ENCODE measurements around the gene PHLPP2. TPM values are rescaled to one million over a fixed set of nuclear protein-coding genes. Genes with fewer than 3 reads are reported as not detected.
A peak's percentile ranks its signal among the peaks of the same experiment; 100 is the strongest.

PHLPP2 gene
- total RNA-seq, 1 experiment from 2014 or later: 20.6 TPM

- no peak overlapping the region for H3K27ac Mint-ChIP-seq (ENCODE audit: unreplicated experiment)
- H3K4me3 ChIP-seq (ENCODE audit: low read depth, low read length): no peak overlapping the region
- H3K4me3 Mint-ChIP-seq (ENCODE audit: unreplicated experiment): no peak overlapping the region
- CTCF ChIA-PET: interaction anchor here (0.9 kb wide), 1 partner anchor 22 kb away, joined by 7 read pairs; the partner anchor contains the start of gene MARVELD3
- intact Hi-C loops (cut with micrococcal nuclease; ENCODE audit: unreplicated experiment): loop anchor here (5.0 to 10.0 kb wide), 2 partner anchors 99 to 317 kb away; no protein-coding TSS in a partner anchor
- no peak for TF ChIP-seq CTCF (IDR thresholded peaks at IDR 0.05; ENCODE audit: insufficient read depth in 1 of 2, low read depth in 1 of 2, low read length in 1 of 2, severe bottlenecking in 1 of 2, unreplicated experiment in 1 of 2)
- POLR2A ChIA-PET: no interaction called here
- no peaks in the 10 kb centered on the region for H3K9me3 Mint-ChIP-seq (ENCODE audit: unreplicated experiment)
- H3K36me3 ChIP-seq (ENCODE audit: control insufficient read depth, insufficient read depth, low read length): 0 out of 2 replicates have a peak, but pooled peaks cover 3% of the 10 kb centered on the region
- H3K4me1 ChIP-seq: no peaks in the 10 kb centered on the region
- no peaks in the 10 kb centered on the region for H3K9me3 ChIP-seq
- peaks cover 47% of the 10 kb centered on the region for H3K36me3 Mint-ChIP-seq (ENCODE audit: insufficient read depth, unreplicated experiment)
- no peak for DNase-seq
- H3K27me3 Mint-ChIP-seq (ENCODE audit: insufficient read depth, unreplicated experiment): no peaks in the 10 kb centered on the region
- no peaks in the 10 kb centered on the region for H3K27me3 ChIP-seq (replicated peaks; ENCODE audit: control insufficient read depth, insufficient read depth, low read length)
- no TSS peak for BruUV-seq (replicated peaks)
- no peaks in the 10 kb centered on the region for H3K4me1 Mint-ChIP-seq (ENCODE audit: low read depth, unreplicated experiment)
Observed at GRCh38 chr16:71648162-71648561, 76.3 kb downstream of the PHLPP2 start.

GRCh38 chr16:71647391-71647790 is 77.1 kb downstream of the PHLPP2 start:
- Histone ChIP-seq H3K36me3 (ENCODE audit: control insufficient read depth, insufficient read depth, low read length) (peaks cover 3% of the 10 kb centered on the region; the same call in 1 of the 2 replicates), H3K27me3 (replicated peaks; ENCODE audit: control insufficient read depth, insufficient read depth, low read length) (no peaks in the 10 kb centered on the region), H3K9me3 (no peaks in the 10 kb centered on the region), H3K4me1 (no peaks in the 10 kb centered on the region), H3K4me3 (ENCODE audit: low read depth, low read length) (no peak overlapping the region)
- peaks cover 47% of the 10 kb centered on the region for H3K36me3 Mint-ChIP-seq (ENCODE audit: insufficient read depth, unreplicated experiment)
- H3K27me3 Mint-ChIP-seq (ENCODE audit: insufficient read depth, unreplicated experiment): no peaks in the 10 kb centered on the region
- TF ChIP-seq CTCF (IDR thresholded peaks at IDR 0.05; ENCODE audit: insufficient read depth in 1 of 2, low read depth in 1 of 2, low read length in 1 of 2, severe bottlenecking in 1 of 2, unreplicated experiment in 1 of 2): no peak
- H3K27ac Mint-ChIP-seq (ENCODE audit: unreplicated experiment): no peak overlapping the region
- H3K9me3 Mint-ChIP-seq (ENCODE audit: unreplicated experiment): no peaks in the 10 kb centered on the region
- DNase-seq: no peak
- CTCF ChIA-PET: interaction anchor here (0.9 kb wide), 1 partner anchor 21 kb away, joined by 7 read pairs; the partner anchor contains the start of gene MARVELD3
- no peak overlapping the region for H3K4me3 Mint-ChIP-seq (ENCODE audit: unreplicated experiment)
- no peaks in the 10 kb centered on the region for H3K4me1 Mint-ChIP-seq (ENCODE audit: low read depth, unreplicated experiment)
- no TSS peak for BruUV-seq (replicated peaks)
- intact Hi-C loops (cut with micrococcal nuclease; ENCODE audit: unreplicated experiment): loop anchor here (5.0 to 10.0 kb wide), 2 partner anchors 100 to 317 kb away; no protein-coding TSS in a partner anchor
- POLR2A ChIA-PET: no interaction called here

DNA sequence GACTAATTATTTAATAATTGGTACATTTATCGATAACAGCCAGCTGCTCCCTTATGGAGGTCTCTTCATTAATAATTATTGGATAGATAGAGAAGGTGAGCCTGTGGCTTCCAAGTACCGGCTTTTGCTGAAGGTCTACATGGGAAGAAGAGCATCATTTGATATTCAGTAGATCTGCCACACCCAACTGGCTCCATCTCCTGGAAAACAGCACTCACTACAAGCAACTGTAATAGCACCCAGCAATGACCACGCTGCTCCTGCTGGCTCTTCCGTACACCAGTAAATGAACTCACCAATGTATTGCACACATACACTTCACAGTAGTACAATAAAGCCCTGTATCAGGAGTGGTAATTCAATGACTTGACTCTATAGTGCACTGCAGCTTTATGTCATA is 79.1 kb downstream of the PHLPP2 start:
- TF ChIP-seq CTCF (IDR thresholded peaks at IDR 0.05; ENCODE audit: insufficient read depth in 1 of 2, low read depth in 1 of 2, low read length in 1 of 2, severe bottlenecking in 1 of 2, unreplicated experiment in 1 of 2): peak; percentile 74 to 75
- Mint-ChIP-seq H3K9me3 (ENCODE audit: unreplicated experiment) (no peaks in the 10 kb centered on the region), H3K36me3 (ENCODE audit: insufficient read depth, unreplicated experiment) (peaks cover 41% of the 10 kb centered on the region), H3K27ac (ENCODE audit: unreplicated experiment) (no peak overlapping the region), H3K27me3 (ENCODE audit: insufficient read depth, unreplicated experiment) (no peaks in the 10 kb centered on the region), H3K4me3 (ENCODE audit: unreplicated experiment) (no peak overlapping the region), H3K4me1 (ENCODE audit: low read depth, unreplicated experiment) (no peaks in the 10 kb centered on the region)
- peak in 1 of 2 experiments; percentile 57 for DNase-seq
- Histone ChIP-seq H3K27me3 (replicated peaks; ENCODE audit: control insufficient read depth, insufficient read depth, low read length) (no peaks in the 10 kb centered on the region), H3K9me3 (no peaks in the 10 kb centered on the region), H3K4me1 (no peaks in the 10 kb centered on the region), H3K4me3 (ENCODE audit: low read depth, low read length) (no peak overlapping the region), H3K36me3 (ENCODE audit: control insufficient read depth, insufficient read depth, low read length) (peaks cover 3% of the 10 kb centered on the region; the same call in 1 of the 2 replicates)
- no TSS peak for BruUV-seq (replicated peaks)
- CTCF ChIA-PET: no interaction called here
- POLR2A ChIA-PET: no interaction called here
- intact Hi-C loops (cut with micrococcal nuclease; ENCODE audit: unreplicated experiment): loop anchor here (1.0 to 10.0 kb wide), 5 partner anchors 19 to 319 kb away; partner anchors contain the start of gene MARVELD3
